Gastroesophageal sphincter (tissue), 3 donors: ENCODE measurements around the gene PGAM4.

Source experiments
- EP300 ChIP-seq: sonication (generic); formaldehyde crosslinking; IDR thresholded peaks from one replicate; pipeline ENCODE4 v1.6.1; 2017; ENCODE audit warnings: antibody characterized with exemption, mild to moderate bottlenecking
- POLR2A ChIP-seq, 2 donors: fragments of 450-650 bp; IDR thresholded peaks; one replicate each; pipeline ENCODE4 v1.6.1; 2017; ENCODE audit warnings: antibody characterized with exemption in 2 of 2, mild to moderate bottlenecking in 2 of 2, moderate library complexity in 1 of 2
- TF ChIP-seq, protein P1 (sequence below), 4 experiments: fragments of 200-600 bp in 2 of 4; fragments of 450-650 bp in 2 of 4; sonication (generic) in 1 of 4; IDR thresholded peaks; one replicate each; pipeline ENCODE4 v1.5.1; 2017 to 2019; ENCODE audit warnings: antibody characterized with exemption in 4 of 4, mild to moderate bottlenecking in 2 of 4, moderate library complexity in 2 of 4

DNA sequence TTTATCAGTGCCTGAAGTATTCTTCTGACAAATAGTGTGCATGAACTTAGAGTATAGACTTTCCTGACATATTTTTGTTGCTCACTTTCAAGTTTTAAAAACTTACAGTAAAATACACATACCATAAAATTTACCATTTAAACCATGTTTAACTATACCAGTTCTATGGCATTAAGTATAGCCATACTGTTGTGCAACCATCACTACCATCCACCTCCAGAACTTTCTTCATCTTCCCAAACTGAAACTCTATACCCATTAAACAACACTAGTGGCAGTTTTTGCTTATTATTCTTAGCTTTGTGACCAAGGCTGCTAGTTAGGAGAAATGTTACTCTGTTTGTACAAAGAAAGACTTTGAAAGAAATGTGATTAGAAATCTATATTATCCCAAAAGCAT is 33.1 kb downstream of the PGAM4 start:
- TF ChIP-seq POLR2A (IDR thresholded peaks at IDR 0.05) (no peak), EP300 (no peak)
- TF ChIP-seq, protein P1, sequence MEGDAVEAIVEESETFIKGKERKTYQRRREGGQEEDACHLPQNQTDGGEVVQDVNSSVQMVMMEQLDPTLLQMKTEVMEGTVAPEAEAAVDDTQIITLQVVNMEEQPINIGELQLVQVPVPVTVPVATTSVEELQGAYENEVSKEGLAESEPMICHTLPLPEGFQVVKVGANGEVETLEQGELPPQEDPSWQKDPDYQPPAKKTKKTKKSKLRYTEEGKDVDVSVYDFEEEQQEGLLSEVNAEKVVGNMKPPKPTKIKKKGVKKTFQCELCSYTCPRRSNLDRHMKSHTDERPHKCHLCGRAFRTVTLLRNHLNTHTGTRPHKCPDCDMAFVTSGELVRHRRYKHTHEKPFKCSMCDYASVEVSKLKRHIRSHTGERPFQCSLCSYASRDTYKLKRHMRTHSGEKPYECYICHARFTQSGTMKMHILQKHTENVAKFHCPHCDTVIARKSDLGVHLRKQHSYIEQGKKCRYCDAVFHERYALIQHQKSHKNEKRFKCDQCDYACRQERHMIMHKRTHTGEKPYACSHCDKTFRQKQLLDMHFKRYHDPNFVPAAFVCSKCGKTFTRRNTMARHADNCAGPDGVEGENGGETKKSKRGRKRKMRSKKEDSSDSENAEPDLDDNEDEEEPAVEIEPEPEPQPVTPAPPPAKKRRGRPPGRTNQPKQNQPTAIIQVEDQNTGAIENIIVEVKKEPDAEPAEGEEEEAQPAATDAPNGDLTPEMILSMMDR (IDR thresholded peaks at IDR 0.05): no peak
